ENCODE measurements around the gene RPL27A.

The RPL27A gene

GRCh38 chr11:8676458-8676857 is 6.1 kb upstream of the RPL27A start:
- DNase-seq = no peak

GRCh38 chr11:8679006-8679405 is 3.6 kb upstream of the RPL27A start:
- no peak for DNase-seq

GRCh38 chr11:8681837-8682302 is 722 bp upstream of the RPL27A start:
- no peak for DNase-seq

- no peak for DNase-seq
Observed at GRCh38 chr11:8683115-8683807, 669 bp downstream of the RPL27A start.

- DNase-seq = no peak
Observed at GRCh38 chr11:8684600-8685290, 2.2 kb downstream of the RPL27A start.

- DNase-seq = no peak
Observed at GRCh38 chr11:8685306-8685705, 2.7 kb downstream of the RPL27A start.

- no peak for DNase-seq
Observed at GRCh38 chr11:8685820-8686219, 3.2 kb downstream of the RPL27A start.

GRCh38 chr11:8686325-8686724 is 3.7 kb downstream of the RPL27A start:
- no peak for DNase-seq

GRCh38 chr11:8688414-8689362 is 6.1 kb downstream of the RPL27A start:
- DNase-seq = peak; percentile 97

- no peak for DNase-seq
Observed at GRCh38 chr11:8689726-8690255, 7.2 kb downstream of the RPL27A start.

GRCh38 chr11:8690374-8691342 is 8.1 kb downstream of the RPL27A start:
- DNase-seq = no peak

GRCh38 chr11:8691601-8692000 is 9.0 kb downstream of the RPL27A start:
- no peak for DNase-seq

GRCh38 chr11:8692417-8692816 is 9.8 kb downstream of the RPL27A start:
- DNase-seq = no peak

- no peak for DNase-seq
Observed at GRCh38 chr11:8693010-8693551, 10.5 kb downstream of the RPL27A start.

- no peak for DNase-seq
Observed at GRCh38 chr11:8693555-8693954, 11.0 kb downstream of the RPL27A start.

- DNase-seq = no peak
Observed at GRCh38 chr11:8694137-8694536, 11.5 kb downstream of the RPL27A start.

GRCh38 chr11:8697054-8697453 is 14.5 kb downstream of the RPL27A start:
- no peak for DNase-seq

- no peak for DNase-seq
Observed at GRCh38 chr11:8698379-8698851, 15.8 kb downstream of the RPL27A start.

- no peak for DNase-seq
Observed at GRCh38 chr11:8698917-8699441, 16.4 kb downstream of the RPL27A start.

- no peak for DNase-seq
Observed at GRCh38 chr11:8699903-8700302, 17.3 kb downstream of the RPL27A start.
